Dedifferentiated amniotic fluid mesenchymal stem cell (primary cell): ENCODE measurements around the gene AMBRA1.

Experiments
- DNase-seq: peaks from one replicate; pipeline ENCODE4 v3.0.0-alpha.2; 2016; ENCODE audit errors: extremely low spot score

The AMBRA1 gene

DNA sequence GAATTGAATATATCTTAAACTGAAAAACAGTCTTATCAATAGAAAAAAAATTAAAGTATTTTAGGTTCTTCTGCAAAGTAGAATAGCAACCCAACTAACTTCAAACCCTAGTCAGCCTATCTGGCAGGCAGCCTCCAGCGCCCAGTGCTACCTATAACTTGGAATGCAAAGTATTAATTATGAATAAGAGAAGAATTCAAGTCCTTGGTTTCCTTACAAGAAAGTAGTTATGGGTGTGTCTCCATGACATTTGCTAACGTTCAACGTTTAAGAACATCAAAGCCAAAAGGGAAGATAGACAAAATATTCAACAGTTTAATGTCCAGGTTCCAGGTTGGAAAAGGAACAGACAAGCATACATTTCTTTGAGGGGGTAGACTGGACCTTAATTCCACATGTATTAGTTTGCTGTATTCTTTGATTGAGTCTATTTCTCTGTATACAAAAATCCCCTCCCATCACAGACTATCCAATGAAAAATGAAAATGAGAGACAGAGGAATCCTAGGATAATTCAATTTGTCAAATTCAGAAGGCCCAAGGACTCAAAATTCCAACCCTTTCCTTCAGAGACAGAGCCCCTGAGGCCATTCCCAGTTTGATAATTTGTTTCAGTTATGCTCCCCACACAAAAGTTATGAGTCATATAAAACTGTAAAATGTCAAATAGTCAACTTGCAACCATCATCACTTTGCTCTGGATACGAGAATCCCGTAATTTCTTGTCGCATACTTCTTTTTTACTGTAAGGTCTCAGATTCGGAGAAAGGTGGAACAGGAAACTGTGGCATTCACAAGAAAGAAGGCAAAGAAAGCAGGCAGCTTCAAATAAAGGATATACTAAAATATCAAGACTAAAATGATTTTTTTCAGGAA lies 118.5 kb downstream of the AMBRA1 start:
- DNase-seq: no peak

DNA sequence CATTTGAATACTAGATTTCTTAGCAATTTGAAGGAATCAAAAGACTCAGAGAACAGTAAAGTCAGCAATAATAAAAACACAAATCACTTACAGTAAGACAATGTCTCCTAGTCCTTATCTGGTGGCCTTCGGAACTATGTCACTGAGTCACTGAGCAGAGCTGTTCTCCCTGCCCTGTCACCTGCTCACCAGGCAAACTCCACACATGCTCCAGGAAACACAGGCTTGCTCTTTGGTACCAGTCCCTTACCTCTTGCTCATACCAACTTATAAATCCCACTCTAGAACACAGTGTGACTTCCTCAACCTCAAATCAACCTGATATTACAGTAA lies 121.2 kb downstream of the AMBRA1 start:
- DNase-seq: no peak

DNA sequence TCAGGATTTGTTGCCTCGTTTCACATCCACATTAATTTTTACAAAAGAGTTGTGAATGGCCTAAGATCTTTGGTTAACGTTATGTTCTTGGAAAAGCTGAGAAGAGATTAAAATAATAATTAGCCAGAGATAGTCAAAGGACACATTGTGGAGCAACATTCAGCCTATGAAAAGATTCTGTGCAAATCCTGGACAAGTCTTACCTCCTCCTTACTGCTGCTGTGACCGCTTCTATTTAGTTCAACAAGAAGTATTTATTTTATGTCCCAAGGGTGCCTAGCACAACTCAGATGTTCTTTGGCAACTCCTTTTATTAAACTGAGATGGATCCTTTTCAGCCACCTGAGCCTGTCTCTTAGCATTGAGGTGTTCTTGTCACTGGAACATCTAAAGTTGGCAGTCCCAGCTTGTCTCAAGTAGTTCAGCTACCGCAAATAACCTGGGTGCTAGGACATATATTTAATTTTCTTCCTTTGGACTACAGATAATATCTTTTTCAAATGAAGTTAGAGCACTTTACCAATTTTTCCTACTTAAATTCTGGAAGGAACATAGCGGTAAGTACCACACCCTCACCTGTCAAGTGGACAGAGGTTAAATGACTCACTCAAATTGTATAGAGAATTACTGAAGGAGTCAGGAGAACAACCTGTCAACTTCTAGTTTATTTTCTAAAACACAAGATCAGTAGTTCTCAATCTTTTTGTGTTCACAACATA lies 121.7 kb downstream of the AMBRA1 start:
- no peak for DNase-seq

DNA sequence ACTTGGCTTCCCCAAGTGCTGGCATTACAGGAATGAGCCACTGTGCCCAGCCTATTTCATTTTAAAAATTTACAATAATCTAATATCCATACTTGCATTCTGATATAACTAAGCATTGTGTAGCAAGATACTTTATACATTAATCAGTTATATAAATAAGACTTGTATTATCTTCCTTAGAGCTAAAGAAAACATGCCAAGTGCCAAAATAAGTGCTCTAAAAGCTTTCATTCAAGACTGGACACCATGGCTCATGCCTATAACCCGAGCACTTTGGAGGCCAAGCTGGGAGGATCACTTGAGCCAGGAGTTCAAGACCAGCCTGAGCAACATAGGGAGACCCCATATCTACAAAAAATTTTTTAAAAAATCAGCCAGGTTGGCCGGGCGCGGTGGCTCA lies 123.9 kb downstream of the AMBRA1 start:
- DNase-seq: no peak

DNA sequence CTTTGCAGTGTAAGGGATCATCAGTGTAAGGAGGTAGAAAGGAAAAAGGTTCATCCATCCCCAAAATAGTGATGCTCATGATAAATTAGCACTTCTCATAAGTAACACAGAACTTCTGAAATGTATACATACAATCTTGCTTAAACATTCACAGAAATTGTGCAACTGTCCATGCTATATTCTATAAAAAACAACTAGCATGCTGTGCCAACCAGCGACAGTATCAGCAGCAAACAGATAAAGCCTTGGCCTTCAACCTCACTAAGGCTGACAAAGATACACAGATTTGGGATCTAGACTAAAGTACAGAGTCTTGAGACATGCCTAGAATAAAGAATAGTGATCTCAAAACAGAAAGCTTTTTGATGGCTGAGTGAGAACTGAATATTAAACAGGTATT lies 128.1 kb downstream of the AMBRA1 start:
- no peak for DNase-seq

DNA sequence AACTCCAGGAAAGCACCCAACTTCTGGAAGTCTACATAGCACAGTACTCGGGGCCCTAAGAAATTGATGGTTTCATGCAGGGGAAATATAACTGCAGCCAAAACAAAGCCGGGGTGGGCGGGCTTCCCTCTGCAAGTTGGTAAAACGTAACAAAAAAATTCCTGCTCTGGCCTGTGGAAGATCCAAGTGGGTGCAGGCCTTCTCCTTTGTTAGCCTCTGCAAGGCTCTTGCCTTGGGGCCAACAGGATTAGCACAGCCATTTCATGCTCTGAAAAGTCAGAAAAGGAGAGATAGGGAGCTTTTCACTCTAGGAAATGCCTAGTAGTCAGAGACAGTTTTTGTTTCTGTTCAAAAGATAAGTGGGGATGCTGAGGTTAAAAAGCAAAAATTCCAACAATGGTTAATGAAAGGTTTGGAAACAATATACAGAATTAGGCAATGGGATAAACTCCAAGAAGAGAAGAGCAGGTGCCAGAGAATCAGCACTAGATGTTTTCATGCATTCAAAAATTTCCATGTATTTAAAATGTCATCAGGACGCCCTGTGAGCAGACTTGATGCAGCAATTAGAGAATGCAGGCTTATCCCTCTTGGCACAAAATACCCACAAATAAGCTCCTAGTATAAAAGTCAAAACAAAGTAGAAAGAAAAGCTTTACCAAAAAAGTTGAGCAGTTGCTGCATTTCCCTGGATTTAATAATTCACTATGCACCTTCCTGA lies 130.0 kb downstream of the AMBRA1 start:
- DNase-seq: no peak

DNA sequence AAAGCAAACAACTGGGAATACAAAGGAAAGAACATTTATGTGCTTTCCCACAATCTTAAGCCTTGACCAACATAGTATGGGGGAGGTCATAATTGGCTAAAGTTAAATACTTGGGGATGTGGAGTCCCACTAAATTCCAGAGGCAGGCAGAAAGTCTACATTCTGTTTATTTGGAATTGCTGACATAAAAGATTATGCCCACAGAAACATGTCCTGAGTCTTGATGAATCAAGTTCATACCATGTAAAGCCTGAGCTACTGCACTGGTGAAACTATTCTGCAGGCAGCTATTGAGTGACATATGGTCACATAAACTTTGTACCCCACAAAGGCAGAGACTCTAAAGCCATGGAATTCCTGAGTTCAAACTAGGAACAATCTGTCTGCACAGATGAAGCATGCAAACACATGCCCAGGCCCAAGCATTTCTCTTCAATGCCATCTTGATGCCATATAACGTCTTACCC lies 132.3 kb downstream of the AMBRA1 start:
- peak; percentile 15 for DNase-seq

DNA sequence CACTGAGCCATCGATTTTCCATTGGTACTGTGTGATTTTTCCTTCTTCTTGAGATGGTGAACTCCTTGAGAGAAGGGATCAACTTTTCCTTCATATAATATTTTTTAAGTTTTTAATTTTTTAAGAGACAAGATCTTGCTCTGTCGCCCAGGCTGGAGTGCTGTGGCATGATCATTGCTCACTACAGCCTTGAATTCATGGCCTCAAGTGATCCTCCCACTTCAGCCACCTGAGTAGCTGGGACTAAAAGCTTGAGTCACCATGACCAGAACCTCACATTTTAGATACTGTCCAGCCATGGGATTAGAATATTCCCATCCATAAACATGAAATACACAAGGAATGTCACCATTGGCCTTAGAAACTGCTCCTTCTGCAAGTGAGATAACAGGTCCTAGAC lies 135.3 kb downstream of the AMBRA1 start:
- no peak for DNase-seq

DNA sequence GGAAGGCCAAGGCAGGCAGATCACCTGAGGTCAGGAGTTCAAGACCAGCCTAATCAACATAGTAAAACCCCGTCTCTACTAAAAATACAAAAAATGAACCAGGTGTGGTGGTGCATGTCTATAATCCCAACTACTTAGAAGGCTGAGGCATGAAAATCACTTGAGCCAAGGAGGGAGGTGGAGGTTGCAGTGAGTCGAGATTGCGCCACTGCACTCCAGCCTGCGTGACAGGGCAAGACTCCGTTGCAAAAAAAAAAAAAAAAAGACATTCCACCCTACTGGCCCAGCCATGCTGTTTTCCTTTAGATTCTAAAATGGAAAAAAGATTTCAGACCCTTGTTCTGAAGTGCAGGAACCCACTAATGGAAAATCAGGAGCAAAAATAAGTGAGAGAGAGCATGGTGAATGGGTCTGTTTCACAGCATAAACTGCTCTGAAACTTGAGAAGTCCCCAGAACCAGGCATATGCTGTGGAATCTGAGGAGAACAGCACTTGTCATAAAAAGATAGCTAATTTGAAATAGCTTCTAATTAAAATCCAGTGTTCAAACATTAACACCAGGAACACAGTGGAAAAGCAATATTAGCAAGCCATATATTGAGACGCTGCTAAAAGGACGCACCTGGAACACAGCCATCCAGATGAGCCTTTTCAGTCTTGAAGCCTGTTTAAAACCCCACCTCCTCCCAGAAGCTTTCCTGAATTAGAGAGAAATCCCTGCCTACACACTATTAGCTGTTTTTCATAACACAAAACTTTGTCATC lies 136.0 kb downstream of the AMBRA1 start:
- no peak for DNase-seq

DNA sequence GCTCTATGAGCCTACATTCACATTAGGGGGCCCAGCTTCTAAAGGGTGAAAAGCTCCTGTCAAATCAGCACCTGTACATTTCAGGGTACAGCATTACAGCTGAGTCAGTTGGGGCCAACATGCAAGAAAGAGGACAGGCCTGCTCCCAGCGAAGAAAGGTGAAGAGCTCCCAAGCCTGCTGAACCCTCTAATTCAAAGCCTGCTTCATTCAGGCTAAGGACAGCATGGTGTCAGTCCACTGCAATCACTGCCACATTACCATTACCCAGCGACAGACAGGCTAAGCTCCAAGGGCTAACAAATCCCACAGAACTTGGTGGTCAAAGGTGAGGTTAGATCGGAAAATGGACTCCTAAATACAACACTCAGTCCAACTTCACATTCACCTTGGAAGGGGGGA lies 136.8 kb downstream of the AMBRA1 start:
- no peak for DNase-seq

DNA sequence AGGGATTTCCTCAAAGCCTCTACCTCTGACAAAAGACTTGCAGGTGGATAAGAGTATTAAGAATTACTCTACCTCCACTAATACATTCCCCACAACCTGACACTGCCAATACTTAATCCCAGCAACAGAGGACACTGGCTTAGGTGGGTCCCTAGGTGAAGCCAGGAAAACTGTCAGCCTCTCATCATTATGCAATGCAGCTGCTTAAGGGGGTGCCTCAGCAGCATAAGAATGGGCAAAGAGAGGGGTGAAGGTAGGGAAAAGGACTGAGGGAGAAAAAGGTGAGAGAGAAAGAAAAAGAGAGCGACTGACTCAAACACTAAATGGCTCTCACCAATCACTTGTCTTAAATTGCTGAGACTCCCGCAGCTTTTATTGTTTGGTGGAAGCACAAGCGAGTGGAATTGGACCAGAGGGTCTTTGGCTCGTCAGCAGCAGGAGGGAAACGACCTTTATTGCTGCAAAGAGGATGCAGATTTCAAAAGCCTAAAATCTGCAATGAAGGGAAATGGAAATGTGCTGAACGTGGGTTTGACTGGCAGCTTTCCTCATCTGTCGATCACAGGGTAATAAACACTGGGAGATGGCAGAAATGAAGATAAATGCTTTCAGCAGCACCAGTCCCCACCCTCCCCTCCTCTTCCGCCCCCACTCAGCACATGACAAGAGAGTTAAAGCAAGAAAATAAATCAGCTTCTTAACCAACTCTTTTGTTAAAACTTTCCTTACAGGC lies 137.4 kb downstream of the AMBRA1 start:
- DNase-seq: no peak

DNA sequence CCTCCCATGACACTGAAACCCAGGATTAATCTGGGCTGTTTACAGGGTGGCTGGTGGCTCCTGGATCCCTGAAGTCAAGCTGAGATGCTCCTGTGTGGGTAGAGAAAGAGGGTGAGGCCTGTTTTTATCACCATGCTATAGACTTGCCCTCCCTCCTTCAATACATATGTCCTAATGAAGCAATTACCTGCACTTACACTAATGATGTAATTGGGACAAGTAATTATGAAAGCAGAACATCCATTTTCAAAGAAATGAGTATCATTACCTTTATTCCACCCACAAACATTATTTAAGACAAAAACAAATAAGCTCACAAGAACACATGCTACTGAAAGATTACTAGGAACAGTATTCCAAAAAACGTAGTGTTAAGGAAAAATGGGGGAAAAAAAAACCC lies 138.0 kb downstream of the AMBRA1 start:
- DNase-seq: no peak

DNA sequence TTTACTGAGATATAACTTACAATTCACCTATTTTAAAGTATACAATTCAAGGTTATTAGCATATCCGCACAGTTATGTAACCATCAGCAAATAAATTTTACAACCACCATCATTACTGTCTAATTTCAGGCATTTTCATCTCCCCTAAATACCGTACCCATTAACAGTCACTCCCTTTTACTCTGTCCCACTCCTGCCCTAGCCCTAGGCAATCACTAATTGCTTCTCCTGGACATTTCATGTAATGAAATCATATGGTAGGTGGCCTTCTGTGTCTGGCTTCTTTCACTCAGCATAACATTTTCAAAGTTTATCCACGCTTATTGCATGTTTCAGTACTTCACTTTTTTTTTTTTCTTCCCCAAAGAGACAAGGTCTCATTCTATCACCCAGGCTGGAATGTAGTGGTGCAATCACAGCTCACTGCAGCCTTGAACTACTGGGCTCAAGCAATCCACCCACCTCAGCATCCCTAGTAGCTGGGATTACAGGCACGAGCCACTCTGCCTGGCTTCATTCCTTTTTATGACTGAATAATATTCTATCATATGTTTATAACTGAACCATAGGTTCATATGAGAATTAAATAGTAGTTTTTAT lies 140.8 kb downstream of the AMBRA1 start:
- DNase-seq: no peak

DNA sequence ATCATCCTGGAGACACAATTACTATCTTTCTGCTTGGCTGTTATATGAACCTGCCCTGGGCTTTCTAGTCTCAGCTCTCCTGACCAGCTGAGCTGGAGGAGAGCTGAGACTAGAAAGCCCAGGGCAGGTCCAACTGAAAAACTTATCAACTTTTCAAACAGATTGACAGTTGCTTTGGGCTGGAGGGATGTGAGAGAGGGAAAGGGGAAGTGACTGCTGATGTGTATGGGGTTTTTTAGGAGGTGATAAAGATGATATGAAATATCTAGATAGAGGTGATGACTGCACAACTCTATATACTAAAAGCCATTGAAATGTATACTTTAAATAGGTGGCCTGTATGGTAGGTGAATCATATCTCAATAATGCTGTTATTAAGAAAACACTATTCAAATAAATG lies 142.1 kb downstream of the AMBRA1 start:
- no peak for DNase-seq

DNA sequence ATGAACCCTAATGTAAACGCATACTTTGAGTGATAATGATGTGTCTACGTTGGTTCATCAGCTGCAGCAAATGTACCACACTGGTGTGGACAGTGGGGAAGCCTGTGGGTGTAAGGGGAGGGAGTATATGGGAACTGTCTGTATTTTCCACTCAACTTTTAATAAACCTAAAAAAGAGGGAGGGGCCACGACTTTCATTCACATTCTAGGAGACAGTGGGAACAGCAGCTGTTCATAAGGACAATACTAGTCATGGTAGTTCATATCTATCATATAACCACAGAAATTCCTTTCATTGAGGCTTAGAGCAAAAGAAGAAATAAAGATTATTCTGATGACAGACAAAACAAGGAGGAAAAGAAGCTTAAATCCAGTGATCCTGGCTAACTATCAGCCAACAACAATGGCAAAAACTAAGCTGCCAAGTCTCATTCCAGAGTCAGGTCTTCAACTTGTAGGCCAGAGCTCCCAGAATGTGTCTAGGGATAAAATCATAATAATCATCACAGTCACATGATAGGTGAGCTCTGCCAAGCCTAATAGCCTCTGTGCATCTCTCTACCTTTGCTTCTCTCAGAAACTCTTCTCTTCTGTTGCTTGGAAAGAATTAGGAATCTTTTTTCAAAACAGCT lies 142.9 kb downstream of the AMBRA1 start:
- no peak for DNase-seq

DNA sequence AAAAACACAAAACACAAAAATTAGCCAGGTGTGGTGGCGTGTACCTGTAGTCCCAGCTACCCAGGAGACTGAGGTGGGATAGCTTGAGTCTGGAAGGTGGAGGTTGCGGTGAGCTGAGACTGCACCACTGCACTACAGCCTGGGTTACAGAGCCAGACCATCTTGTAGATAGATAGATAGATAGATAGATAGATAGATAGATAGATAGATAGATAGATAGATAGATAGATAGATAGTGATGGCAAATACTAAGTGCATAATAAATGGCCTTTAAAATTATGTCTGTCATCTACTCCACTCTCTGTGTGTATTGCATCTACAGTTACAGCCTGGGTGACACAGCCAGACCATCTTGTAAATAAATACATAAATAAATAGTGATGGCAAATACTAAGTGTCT lies 146.3 kb downstream of the AMBRA1 start:
- no peak for DNase-seq

DNA sequence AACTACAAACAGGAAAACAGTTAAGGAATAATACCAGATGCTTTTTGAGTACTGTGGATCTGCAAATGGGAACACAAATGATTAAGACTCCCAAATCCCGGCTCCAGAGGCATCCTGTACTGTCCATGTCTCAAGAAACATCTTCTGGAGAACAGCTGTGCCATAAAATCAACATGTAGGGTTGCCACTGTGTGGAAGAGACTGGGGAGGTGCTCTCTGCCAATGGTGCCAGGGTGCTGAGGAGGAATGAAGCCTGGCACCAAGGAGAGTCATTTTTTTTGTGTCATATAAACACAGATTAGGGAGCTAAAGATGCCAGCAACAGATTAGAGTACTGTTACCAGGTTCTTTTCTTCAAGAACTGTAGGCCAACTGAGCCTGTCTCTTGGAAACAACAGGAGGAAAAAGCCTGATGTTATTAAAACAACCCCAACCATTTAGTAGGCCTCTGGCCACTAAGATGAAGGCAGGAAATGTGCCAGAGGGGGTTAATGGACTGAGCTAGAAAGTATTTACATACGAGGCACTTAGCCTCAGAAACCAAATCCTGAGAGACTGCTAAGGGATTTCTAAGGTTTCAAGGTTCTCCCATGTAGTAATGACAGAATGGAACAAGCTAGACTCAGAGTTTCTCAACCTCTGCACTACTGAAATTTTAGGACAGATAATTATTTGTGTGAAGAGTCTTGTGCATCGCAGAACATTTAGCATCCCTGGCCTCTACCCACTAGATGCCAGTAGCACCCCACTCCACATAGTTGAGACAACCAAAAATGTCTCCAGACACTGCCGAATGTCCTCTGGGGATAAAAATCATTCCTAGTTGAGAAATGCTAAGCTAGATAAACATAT lies 147.7 kb downstream of the AMBRA1 start:
- peak; percentile 28 for DNase-seq

DNA sequence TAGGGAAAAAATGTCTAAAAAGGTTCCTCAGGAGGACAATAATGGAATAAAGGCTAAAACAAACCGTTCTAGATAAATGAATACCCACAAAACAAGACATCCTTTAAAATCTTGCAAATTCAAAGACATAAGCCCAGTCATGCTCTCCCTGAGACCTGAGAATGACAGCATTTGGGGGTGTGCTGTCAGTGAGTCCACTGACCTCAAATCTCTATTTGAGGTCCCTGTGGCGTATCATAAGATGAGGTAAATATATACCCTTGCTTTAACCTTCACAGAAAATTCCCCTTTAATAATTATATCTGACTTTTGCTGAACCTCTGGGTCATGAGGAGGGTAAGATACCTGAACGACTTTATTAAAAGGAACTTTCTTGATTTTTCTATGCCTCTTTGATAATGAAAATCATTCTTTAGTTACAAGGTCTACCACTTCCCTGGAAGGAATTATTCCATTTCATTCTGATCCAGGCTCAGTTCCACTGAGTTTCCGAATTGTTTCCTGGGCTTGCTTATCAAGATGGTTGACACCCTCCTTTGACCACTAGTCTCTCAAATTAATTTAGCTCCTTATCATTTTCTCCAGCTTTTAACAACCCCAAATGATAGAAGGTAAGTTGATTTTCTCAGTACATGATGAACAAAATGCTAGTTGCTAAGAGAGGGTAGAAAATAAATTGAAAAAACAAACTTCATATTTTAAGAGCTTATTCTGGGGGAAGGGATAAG lies 148.5 kb downstream of the AMBRA1 start:
- no peak for DNase-seq

DNA sequence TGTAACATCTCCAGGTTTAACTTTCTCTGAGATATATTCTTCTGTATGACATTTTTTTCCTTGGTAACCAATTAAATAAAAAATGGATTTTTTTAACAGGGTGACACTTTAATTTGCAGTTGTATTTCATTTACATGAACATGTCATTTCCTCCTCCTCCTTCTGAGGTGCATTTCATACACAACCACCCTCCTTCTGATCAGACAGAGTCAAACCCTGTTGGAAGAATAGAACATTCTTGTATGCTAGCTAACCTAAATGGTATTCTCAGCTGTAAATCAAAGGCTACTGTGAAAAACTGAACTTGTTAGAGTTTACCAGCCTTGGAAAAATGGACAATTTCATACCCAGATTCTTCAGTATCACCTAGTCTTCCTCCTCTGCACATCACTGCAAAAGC lies 149.5 kb downstream of the AMBRA1 start:
- DNase-seq: no peak
